Subcutaneous adipose tissue (tissue), 4 donors: ENCODE data around the gene COX17. TPM values are rescaled to one million over a fixed set of nuclear protein-coding genes. Genes with fewer than 3 reads are reported as not detected.

ENCODE experiments used
- total RNA-seq, 4 donors: library from RNA; depleted of rRNA; stranded (reverse); fragments of >200 nt; gene quantifications; one replicate each; pipeline ENCODE4 v1.1.0, GENCODE V29; 2016
- TF ChIP-seq, protein P1 (sequence below): fragments of 450-650 bp; IDR thresholded peaks from one replicate; pipeline ENCODE4 v1.5.1; 2016; ENCODE audit warnings: low read depth, mild to moderate bottlenecking, control low read depth, antibody characterized with exemption, moderate library complexity

COX17 gene
- total RNA-seq, 4 donors from 2014 or later: 17.9 to 86.4 (median 23.0) TPM

DNA sequence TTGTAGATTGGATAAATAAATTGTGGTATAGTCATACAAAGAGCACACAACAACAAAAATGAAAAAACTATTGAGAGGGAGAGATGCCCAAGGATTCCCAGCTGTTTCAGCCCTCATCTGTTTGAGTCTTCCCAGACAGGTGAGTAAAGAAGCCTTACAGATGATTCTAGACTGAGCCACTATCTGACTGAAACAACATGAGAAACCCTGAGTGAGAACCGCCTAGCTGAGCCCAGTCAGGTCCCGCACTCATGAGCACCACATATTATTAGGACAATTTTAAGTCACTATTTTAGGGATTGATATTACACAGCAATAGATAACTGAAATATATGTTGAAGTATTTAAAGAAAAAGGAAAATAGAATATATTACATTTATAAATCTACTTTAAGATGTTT is 35.8 kb downstream of the COX17 start:
- TF ChIP-seq, protein P1, sequence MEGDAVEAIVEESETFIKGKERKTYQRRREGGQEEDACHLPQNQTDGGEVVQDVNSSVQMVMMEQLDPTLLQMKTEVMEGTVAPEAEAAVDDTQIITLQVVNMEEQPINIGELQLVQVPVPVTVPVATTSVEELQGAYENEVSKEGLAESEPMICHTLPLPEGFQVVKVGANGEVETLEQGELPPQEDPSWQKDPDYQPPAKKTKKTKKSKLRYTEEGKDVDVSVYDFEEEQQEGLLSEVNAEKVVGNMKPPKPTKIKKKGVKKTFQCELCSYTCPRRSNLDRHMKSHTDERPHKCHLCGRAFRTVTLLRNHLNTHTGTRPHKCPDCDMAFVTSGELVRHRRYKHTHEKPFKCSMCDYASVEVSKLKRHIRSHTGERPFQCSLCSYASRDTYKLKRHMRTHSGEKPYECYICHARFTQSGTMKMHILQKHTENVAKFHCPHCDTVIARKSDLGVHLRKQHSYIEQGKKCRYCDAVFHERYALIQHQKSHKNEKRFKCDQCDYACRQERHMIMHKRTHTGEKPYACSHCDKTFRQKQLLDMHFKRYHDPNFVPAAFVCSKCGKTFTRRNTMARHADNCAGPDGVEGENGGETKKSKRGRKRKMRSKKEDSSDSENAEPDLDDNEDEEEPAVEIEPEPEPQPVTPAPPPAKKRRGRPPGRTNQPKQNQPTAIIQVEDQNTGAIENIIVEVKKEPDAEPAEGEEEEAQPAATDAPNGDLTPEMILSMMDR: no peak

GRCh38 chr3:119639494-119640350 is 37.5 kb downstream of the COX17 start:
- TF ChIP-seq, protein P1: no peak

GRCh38 chr3:119637679-119638477 is 39.3 kb downstream of the COX17 start:
- TF ChIP-seq, protein P1: no peak

- TF ChIP-seq, protein P1: no peak
Observed at GRCh38 chr3:119636891-119637611, 40.2 kb downstream of the COX17 start.

- TF ChIP-seq, protein P1: no peak
Observed at GRCh38 chr3:119636249-119636648, 41.0 kb downstream of the COX17 start.

GRCh38 chr3:119635719-119636118 is 41.5 kb downstream of the COX17 start:
- TF ChIP-seq, protein P1: no peak

- TF ChIP-seq, protein P1: no peak
Observed at GRCh38 chr3:119632829-119633228, 44.4 kb downstream of the COX17 start.
